ENCODE measurements around the gene SPX. TPM values are rescaled to one million over a fixed set of nuclear protein-coding genes. Genes with fewer than 3 reads are reported as not detected.
A peak's percentile ranks its signal among the peaks of the same experiment; 100 is the strongest.

Gene SPX
- total RNA-seq, 2 experiments from 2014 or later: 0.36 to 0.94 TPM

- Mint-ChIP-seq H3K9me3 (no peaks in the 10 kb centered on the region), H3K4me3 (no peak overlapping the region), H3K27me3 (no peaks in the 10 kb centered on the region), H3K27ac (peak overlapping the region; percentile 49), H3K36me3 (peaks cover 1% of the 10 kb centered on the region), H3K4me1 (ENCODE audit: low read depth) (peaks cover 11% of the 10 kb centered on the region)
- intact Hi-C loops (cut with micrococcal nuclease): loop anchor here (5.0 kb wide), 1 partner anchor 56 kb away; no protein-coding TSS in a partner anchor
- ChIA-PET POLR2A (interaction anchor here (1.2 to 1.8 kb wide), 2 partner anchors 54 to 60 kb away, joined by 5 read pairs; partner anchors contain the start of genes GOLT1B and RECQL), CTCF (no interaction called here)
- no peak for DNase-seq
Observed at GRCh38 chr12:21561158-21561557, 35.1 kb downstream of the SPX start.

GRCh38 chr12:21562859-21563258 lies 36.8 kb downstream of the SPX start:
- no peak overlapping the region for H3K27ac Mint-ChIP-seq
- POLR2A ChIA-PET: no interaction called here
- peaks cover 1% of the 10 kb centered on the region for H3K36me3 Mint-ChIP-seq
- no peaks in the 10 kb centered on the region for H3K9me3 Mint-ChIP-seq
- no peak for DNase-seq
- CTCF ChIA-PET: no interaction called here
- peaks cover 11% of the 10 kb centered on the region for H3K4me1 Mint-ChIP-seq (ENCODE audit: low read depth)
- no peaks in the 10 kb centered on the region for H3K27me3 Mint-ChIP-seq
- intact Hi-C loops (cut with micrococcal nuclease): loop anchor here (5.0 kb wide), 1 partner anchor 54 kb away; no protein-coding TSS in a partner anchor
- H3K4me3 Mint-ChIP-seq: no peak overlapping the region

- Mint-ChIP-seq H3K27ac (no peak overlapping the region), H3K36me3 (no peaks in the 10 kb centered on the region), H3K9me3 (no peaks in the 10 kb centered on the region), H3K4me1 (ENCODE audit: low read depth) (no peaks in the 10 kb centered on the region), H3K4me3 (no peak overlapping the region), H3K27me3 (no peaks in the 10 kb centered on the region)
- CTCF ChIA-PET: no interaction called here
- intact Hi-C loops (cut with micrococcal nuclease): no loop called here
- POLR2A ChIA-PET: no interaction called here
- DNase-seq: no peak
Observed at GRCh38 chr12:21566223-21566906, 40.3 kb downstream of the SPX start.

GRCh38 chr12:21566907-21567394 lies 40.9 kb downstream of the SPX start:
- H3K36me3 Mint-ChIP-seq: no peaks in the 10 kb centered on the region
- H3K4me1 Mint-ChIP-seq (ENCODE audit: low read depth): no peaks in the 10 kb centered on the region
- no peak overlapping the region for H3K4me3 Mint-ChIP-seq
- no peak overlapping the region for H3K27ac Mint-ChIP-seq
- H3K27me3 Mint-ChIP-seq: no peaks in the 10 kb centered on the region
- DNase-seq: no peak
- ChIA-PET CTCF (no interaction called here), POLR2A (no interaction called here)
- intact Hi-C loops (cut with micrococcal nuclease): no loop called here
- no peaks in the 10 kb centered on the region for H3K9me3 Mint-ChIP-seq

GRCh38 chr12:21568115-21568514 lies 42.0 kb downstream of the SPX start:
- no peaks in the 10 kb centered on the region for H3K9me3 Mint-ChIP-seq
- POLR2A ChIA-PET: no interaction called here

GRCh38 chr12:21571046-21571445 lies 45.0 kb downstream of the SPX start:
- Mint-ChIP-seq H3K4me1 (ENCODE audit: low read depth) (no peaks in the 10 kb centered on the region), H3K36me3 (no peaks in the 10 kb centered on the region), H3K9me3 (no peaks in the 10 kb centered on the region), H3K27ac (no peak overlapping the region), H3K27me3 (no peaks in the 10 kb centered on the region), H3K4me3 (no peak overlapping the region)
- ChIA-PET CTCF (no interaction called here), POLR2A (no interaction called here)
- DNase-seq: no peak
- intact Hi-C loops (cut with micrococcal nuclease): no loop called here

More at GRCh38 chr12:21568115-21568514, 42.0 kb downstream of the SPX start:
- DNase-seq: no peak
- CTCF ChIA-PET: interaction anchor here (1.3 kb wide), 1 partner anchor 109 kb away, joined by 3 read pairs; no protein-coding TSS in a partner anchor
- intact Hi-C loops (cut with micrococcal nuclease): no loop called here
- Mint-ChIP-seq H3K4me1 (ENCODE audit: low read depth) (no peaks in the 10 kb centered on the region), H3K36me3 (no peaks in the 10 kb centered on the region), H3K27ac (no peak overlapping the region), H3K4me3 (no peak overlapping the region), H3K27me3 (no peaks in the 10 kb centered on the region)

- Mint-ChIP-seq H3K36me3 (no peaks in the 10 kb centered on the region), H3K4me3 (no peak overlapping the region), H3K27ac (no peak overlapping the region), H3K27me3 (no peaks in the 10 kb centered on the region), H3K9me3 (no peaks in the 10 kb centered on the region), H3K4me1 (ENCODE audit: low read depth) (no peaks in the 10 kb centered on the region)
- intact Hi-C loops (cut with micrococcal nuclease): no loop called here
- CTCF ChIA-PET: no interaction called here
- DNase-seq: no peak
- POLR2A ChIA-PET: no interaction called here
Observed at GRCh38 chr12:21573733-21574358, 47.8 kb downstream of the SPX start.

- intact Hi-C loops (cut with micrococcal nuclease): no loop called here
- H3K4me3 Mint-ChIP-seq: no peak overlapping the region
- H3K36me3 Mint-ChIP-seq: no peaks in the 10 kb centered on the region
- DNase-seq: no peak
- H3K27ac Mint-ChIP-seq: no peak overlapping the region
- POLR2A ChIA-PET: no interaction called here
- H3K9me3 Mint-ChIP-seq: no peaks in the 10 kb centered on the region
- no peaks in the 10 kb centered on the region for H3K27me3 Mint-ChIP-seq
- CTCF ChIA-PET: no interaction called here
- no peaks in the 10 kb centered on the region for H3K4me1 Mint-ChIP-seq (ENCODE audit: low read depth)
Observed at GRCh38 chr12:21576431-21576830, 50.3 kb downstream of the SPX start.

- CTCF ChIA-PET: no interaction called here
- H3K9me3 Mint-ChIP-seq: no peaks in the 10 kb centered on the region
- no peaks in the 10 kb centered on the region for H3K36me3 Mint-ChIP-seq
Observed at GRCh38 chr12:21577516-21577915, 51.4 kb downstream of the SPX start.

GRCh38 chr12:21580748-21581516 lies 54.8 kb downstream of the SPX start:
- DNase-seq: no peak
- no peaks in the 10 kb centered on the region for H3K9me3 Mint-ChIP-seq
- peaks cover 3% of the 10 kb centered on the region for H3K27me3 Mint-ChIP-seq
- no peaks in the 10 kb centered on the region for H3K36me3 Mint-ChIP-seq
- intact Hi-C loops (cut with micrococcal nuclease): no loop called here
- no peak overlapping the region for H3K4me3 Mint-ChIP-seq
- H3K27ac Mint-ChIP-seq: no peak overlapping the region
- CTCF ChIA-PET: no interaction called here
- POLR2A ChIA-PET: no interaction called here
- H3K4me1 Mint-ChIP-seq (ENCODE audit: low read depth): no peaks in the 10 kb centered on the region

More at GRCh38 chr12:21577516-21577915, 51.4 kb downstream of the SPX start:
- no peak for DNase-seq
- Mint-ChIP-seq H3K4me3 (no peak overlapping the region), H3K27me3 (peaks cover 3% of the 10 kb centered on the region), H3K4me1 (ENCODE audit: low read depth) (no peaks in the 10 kb centered on the region), H3K27ac (no peak overlapping the region)
- POLR2A ChIA-PET: no interaction called here
- intact Hi-C loops (cut with micrococcal nuclease): no loop called here

Data from activated CD4-positive, alpha-beta memory T cell treated with anti-CD3 and anti-CD28 coated beads for 36 hours (primary cell).